Lung (tissue), 12 donors: Measurements from ENCODE around the gene CEP57L1. TPM values are rescaled to one million over a fixed set of nuclear protein-coding genes. Genes with fewer than 3 reads are reported as not detected.
A peak's percentile ranks its signal among the peaks of the same experiment; 100 is the strongest.

Experiments
- ATAC-seq: fragments of 200-7000 bp; cut with Tn5 transposase; one replicate; pipeline ENCODE4 v1.9.1; 2020; ENCODE audit warnings: moderate number of reproducible peaks; ENCODE audit not compliant: insufficient read depth, low FRiP score
- DNase-seq, 3 donors: peaks; one replicate each; pipeline ENCODE4 v3.0.0-alpha.2; 2013 to 2017
- H3K27ac ChIP-seq, 2 donors: one replicate each; pipeline ENCODE4 v1.5.1; 2013; ENCODE audit warnings: mild to moderate bottlenecking in 2 of 2, moderate library complexity in 2 of 2, control low read depth in 1 of 2, inconsistent platforms in 1 of 2, low read depth in 1 of 2, low read length in 1 of 2
- H3K27me3 ChIP-seq, 3 donors: one replicate each; pipeline ENCODE4 v1.5.1; 2013; ENCODE audit warnings: low read length in 2 of 3; ENCODE audit not compliant: control insufficient read depth in 3 of 3, insufficient read depth in 3 of 3
- H3K36me3 ChIP-seq, 4 donors: one replicate each; pipeline ENCODE4 v1.5.1; 2013; ENCODE audit warnings: low read length in 4 of 4, mild to moderate bottlenecking in 1 of 4, moderate library complexity in 1 of 4; ENCODE audit not compliant: control insufficient read depth in 4 of 4, insufficient read depth in 4 of 4
- H3K4me1 ChIP-seq, 5 donors: one replicate each; pipeline ENCODE4 v1.5.1; 2013; ENCODE audit warnings: low read length in 5 of 5, mild to moderate bottlenecking in 2 of 5, moderate library complexity in 1 of 5; ENCODE audit not compliant: control insufficient read depth in 5 of 5, insufficient read depth in 5 of 5
- H3K4me3 ChIP-seq: one replicate; pipeline ENCODE4 v1.5.1; 2013; ENCODE audit warnings: mild to moderate bottlenecking, control low read depth, moderate library complexity
- H3K9ac ChIP-seq, 2 donors: one replicate each; pipeline ENCODE4 v1.5.1; 2013; ENCODE audit warnings: low read length in 2 of 2, control low read depth in 1 of 2; ENCODE audit not compliant: insufficient read depth in 1 of 2
- H3K9me3 ChIP-seq, 4 donors: one replicate each; pipeline ENCODE4 v1.5.1; 2013; ENCODE audit warnings: low read length in 3 of 4, mild to moderate bottlenecking in 1 of 4, moderate library complexity in 1 of 4; ENCODE audit not compliant: control insufficient read depth in 4 of 4, insufficient read depth in 3 of 4
- CTCF ChIP-seq: IDR thresholded peaks from 2 replicates; pipeline ENCODE4 v1.5.1; 2012; ENCODE audit warnings: mild to moderate bottlenecking; ENCODE audit errors: control extremely low read depth, extremely low read depth
- WGBS, 2 donors: extraction: QIAGEN DNeasy Blood & Tissue Kit; methylation state at CpG; one replicate each; pipeline ENCODE4 v1.1.7; 2013; 5-methylcytosine and 5-hydroxymethylcytosine counted together
- polyA plus RNA-seq, 2 donors: library from polyadenylated mRNA; stranded (reverse); fragments of 200-250 nt; gene quantifications; one replicate each; pipeline ENCODE4 v1.2.1, GENCODE V29; 2013
- total RNA-seq, 2 donors: library from RNA; depleted of rRNA in 1 of 2; stranded (reverse); fragments of >200 nt in 1 of 2; gene quantifications; one replicate each; pipeline ENCODE4 v1.2.1, GENCODE V29; 2014 to 2021
- donor health status: control.
- donor health status: control.
- donor health status: Bipolar disorder and iron deficiency.
- donor health status: healthy.
- donor health status: DM: yes; HTN: yes; CAD: no.

The CEP57L1 gene
- total and polyA plus RNA-seq, 4 donors, result 4.8 to 44.3 (median 8.2) TPM

- Histone ChIP-seq H3K9ac (no peak overlapping the region), H3K36me3 (no peaks in the 10 kb centered on the region), H3K9me3 (no peaks in the 10 kb centered on the region), H3K27me3 (no peaks in the 10 kb centered on the region), H3K4me1 (peaks cover 0 to 13% (median 0%) of the 10 kb centered on the region in 5 donors), H3K4me3 (no peak overlapping the region), H3K27ac (no peak overlapping the region)
- ATAC-seq (no peak), DNase-seq (no peak)
- TF ChIP-seq CTCF, result no peak
- WGBS, 2 donors, result 0 to 62% methylated on average over 1 of the region's 1 CpG
Measured at GRCh38 chr6:109178921-109179320, 83.6 kb downstream of the CEP57L1 start.

GRCh38 chr6:109179507-109179906 is 84.2 kb downstream of the CEP57L1 start:
- TF ChIP-seq CTCF, result no peak
- whole genome bisulfite sequencing, 2 donors, result 64 to 77% methylated on average over 1 of the region's 1 CpG
- Histone ChIP-seq H3K27me3 (no peaks in the 10 kb centered on the region), H3K9me3 (no peaks in the 10 kb centered on the region), H3K27ac (no peak overlapping the region), H3K4me1 (peaks cover 0 to 13% (median 0%) of the 10 kb centered on the region in 5 donors), H3K36me3 (no peaks in the 10 kb centered on the region), H3K9ac (no peak overlapping the region), H3K4me3 (no peak overlapping the region)
- DNase-seq, result no peak
- no peak for ATAC-seq

GRCh38 chr6:109182578-109182977 is 87.3 kb downstream of the CEP57L1 start:
- ATAC-seq, result no peak
- peak in 2 of 3 donors; percentile 25 to 52 for DNase-seq
- Histone ChIP-seq H3K9ac (no peak overlapping the region), H3K9me3 (no peaks in the 10 kb centered on the region), H3K36me3 (no peaks in the 10 kb centered on the region), H3K4me1 (peaks cover 0 to 8% (median 0%) of the 10 kb centered on the region in 5 donors), H3K27ac (no peak overlapping the region), H3K27me3 (no peaks in the 10 kb centered on the region), H3K4me3 (no peak overlapping the region)
- WGBS, 2 donors, result 38 to 72% methylated on average over 2 of the region's 2 CpGs
- no peak for TF ChIP-seq CTCF

- Histone ChIP-seq H3K27ac (no peak overlapping the region), H3K4me1 (peaks cover 0 to 8% (median 0%) of the 10 kb centered on the region in 5 donors), H3K9ac (no peak overlapping the region), H3K27me3 (no peaks in the 10 kb centered on the region), H3K36me3 (no peaks in the 10 kb centered on the region), H3K9me3 (no peaks in the 10 kb centered on the region), H3K4me3 (no peak overlapping the region)
- WGBS, 2 donors, result 21 to 26% methylated on average over 2 of the region's 2 CpGs
- no peak for ATAC-seq
- no peak for TF ChIP-seq CTCF
- no peak for DNase-seq
Measured at GRCh38 chr6:109183109-109183650, 87.9 kb downstream of the CEP57L1 start.
